ENCODE data around the gene FNDC3B.

- TF ChIP-seq, protein P1, sequence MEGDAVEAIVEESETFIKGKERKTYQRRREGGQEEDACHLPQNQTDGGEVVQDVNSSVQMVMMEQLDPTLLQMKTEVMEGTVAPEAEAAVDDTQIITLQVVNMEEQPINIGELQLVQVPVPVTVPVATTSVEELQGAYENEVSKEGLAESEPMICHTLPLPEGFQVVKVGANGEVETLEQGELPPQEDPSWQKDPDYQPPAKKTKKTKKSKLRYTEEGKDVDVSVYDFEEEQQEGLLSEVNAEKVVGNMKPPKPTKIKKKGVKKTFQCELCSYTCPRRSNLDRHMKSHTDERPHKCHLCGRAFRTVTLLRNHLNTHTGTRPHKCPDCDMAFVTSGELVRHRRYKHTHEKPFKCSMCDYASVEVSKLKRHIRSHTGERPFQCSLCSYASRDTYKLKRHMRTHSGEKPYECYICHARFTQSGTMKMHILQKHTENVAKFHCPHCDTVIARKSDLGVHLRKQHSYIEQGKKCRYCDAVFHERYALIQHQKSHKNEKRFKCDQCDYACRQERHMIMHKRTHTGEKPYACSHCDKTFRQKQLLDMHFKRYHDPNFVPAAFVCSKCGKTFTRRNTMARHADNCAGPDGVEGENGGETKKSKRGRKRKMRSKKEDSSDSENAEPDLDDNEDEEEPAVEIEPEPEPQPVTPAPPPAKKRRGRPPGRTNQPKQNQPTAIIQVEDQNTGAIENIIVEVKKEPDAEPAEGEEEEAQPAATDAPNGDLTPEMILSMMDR (IDR thresholded peaks at IDR 0.05; ENCODE audit: low read length), result no peak
- TF ChIP-seq EZH2 (IDR thresholded peaks at IDR 0.05; ENCODE audit: borderline replicate concordance, low read length), result no peak
Measured at GRCh38 chr3:172174513-172175253, 135.3 kb downstream of the FNDC3B start.

All from OCI-LY1 (cell line).